Panc1 (cell line): Measurements from ENCODE around the gene ADAT3.

Experiments used
- POLR2AphosphoS5 ChIP-seq: IDR thresholded peaks from 2 replicates; pipeline ENCODE4 v1.6.1; 2012; ENCODE audit warnings: mild to moderate bottlenecking, low read depth, low read length, moderate library complexity
- SIN3A ChIP-seq: IDR thresholded peaks from 2 replicates; pipeline ENCODE4 v1.6.1; 2012; ENCODE audit warnings: low read depth, mild to moderate bottlenecking, low read length, moderate library complexity, borderline replicate concordance; ENCODE audit not compliant: insufficient read depth
- TCF7L2 ChIP-seq: IDR thresholded peaks from 2 replicates; pipeline ENCODE4 v1.6.1; 2011; ENCODE audit warnings: mild to moderate bottlenecking, low read depth, low read length, inconsistent platforms
- TF ChIP-seq, protein P1 (sequence below): fragments of 450-650 bp; IDR thresholded peaks from 2 replicates; pipeline ENCODE4 v1.5.1; 2017; ENCODE audit warnings: mild to moderate bottlenecking
- TF ChIP-seq, protein P2 (sequence below), 2 experiments: IDR thresholded peaks; 2 replicates each; pipeline ENCODE4 v1.6.1; 2011 to 2012; ENCODE audit warnings: low read depth in 2 of 2, control low read depth in 1 of 2, low read length in 1 of 2, mild to moderate bottlenecking in 1 of 2, moderate library complexity in 1 of 2; ENCODE audit not compliant: insufficient read depth in 1 of 2

DNA sequence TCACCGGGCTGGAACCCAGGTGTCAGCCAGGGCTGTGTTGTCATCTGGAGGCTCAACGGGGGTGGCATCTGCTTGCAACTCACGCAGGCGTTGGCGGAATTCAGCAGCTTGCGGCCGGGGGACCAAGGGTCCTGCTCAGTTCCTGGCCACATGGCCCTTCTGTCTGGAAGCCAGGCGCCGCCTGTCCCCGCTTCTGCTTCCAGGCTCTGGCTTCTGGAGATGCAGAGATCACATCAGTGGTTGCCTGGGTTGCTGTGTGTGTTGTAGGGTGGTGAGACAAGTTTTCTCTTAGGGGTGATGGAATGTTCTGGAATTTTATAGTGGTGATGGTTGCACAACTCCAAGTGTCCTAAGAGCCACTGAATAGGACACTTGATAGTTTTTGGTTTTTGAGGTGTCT, 5.0 kb downstream of the ADAT3 start:
- TF ChIP-seq, protein P1, sequence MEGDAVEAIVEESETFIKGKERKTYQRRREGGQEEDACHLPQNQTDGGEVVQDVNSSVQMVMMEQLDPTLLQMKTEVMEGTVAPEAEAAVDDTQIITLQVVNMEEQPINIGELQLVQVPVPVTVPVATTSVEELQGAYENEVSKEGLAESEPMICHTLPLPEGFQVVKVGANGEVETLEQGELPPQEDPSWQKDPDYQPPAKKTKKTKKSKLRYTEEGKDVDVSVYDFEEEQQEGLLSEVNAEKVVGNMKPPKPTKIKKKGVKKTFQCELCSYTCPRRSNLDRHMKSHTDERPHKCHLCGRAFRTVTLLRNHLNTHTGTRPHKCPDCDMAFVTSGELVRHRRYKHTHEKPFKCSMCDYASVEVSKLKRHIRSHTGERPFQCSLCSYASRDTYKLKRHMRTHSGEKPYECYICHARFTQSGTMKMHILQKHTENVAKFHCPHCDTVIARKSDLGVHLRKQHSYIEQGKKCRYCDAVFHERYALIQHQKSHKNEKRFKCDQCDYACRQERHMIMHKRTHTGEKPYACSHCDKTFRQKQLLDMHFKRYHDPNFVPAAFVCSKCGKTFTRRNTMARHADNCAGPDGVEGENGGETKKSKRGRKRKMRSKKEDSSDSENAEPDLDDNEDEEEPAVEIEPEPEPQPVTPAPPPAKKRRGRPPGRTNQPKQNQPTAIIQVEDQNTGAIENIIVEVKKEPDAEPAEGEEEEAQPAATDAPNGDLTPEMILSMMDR, result no peak
- TF ChIP-seq, protein P2, sequence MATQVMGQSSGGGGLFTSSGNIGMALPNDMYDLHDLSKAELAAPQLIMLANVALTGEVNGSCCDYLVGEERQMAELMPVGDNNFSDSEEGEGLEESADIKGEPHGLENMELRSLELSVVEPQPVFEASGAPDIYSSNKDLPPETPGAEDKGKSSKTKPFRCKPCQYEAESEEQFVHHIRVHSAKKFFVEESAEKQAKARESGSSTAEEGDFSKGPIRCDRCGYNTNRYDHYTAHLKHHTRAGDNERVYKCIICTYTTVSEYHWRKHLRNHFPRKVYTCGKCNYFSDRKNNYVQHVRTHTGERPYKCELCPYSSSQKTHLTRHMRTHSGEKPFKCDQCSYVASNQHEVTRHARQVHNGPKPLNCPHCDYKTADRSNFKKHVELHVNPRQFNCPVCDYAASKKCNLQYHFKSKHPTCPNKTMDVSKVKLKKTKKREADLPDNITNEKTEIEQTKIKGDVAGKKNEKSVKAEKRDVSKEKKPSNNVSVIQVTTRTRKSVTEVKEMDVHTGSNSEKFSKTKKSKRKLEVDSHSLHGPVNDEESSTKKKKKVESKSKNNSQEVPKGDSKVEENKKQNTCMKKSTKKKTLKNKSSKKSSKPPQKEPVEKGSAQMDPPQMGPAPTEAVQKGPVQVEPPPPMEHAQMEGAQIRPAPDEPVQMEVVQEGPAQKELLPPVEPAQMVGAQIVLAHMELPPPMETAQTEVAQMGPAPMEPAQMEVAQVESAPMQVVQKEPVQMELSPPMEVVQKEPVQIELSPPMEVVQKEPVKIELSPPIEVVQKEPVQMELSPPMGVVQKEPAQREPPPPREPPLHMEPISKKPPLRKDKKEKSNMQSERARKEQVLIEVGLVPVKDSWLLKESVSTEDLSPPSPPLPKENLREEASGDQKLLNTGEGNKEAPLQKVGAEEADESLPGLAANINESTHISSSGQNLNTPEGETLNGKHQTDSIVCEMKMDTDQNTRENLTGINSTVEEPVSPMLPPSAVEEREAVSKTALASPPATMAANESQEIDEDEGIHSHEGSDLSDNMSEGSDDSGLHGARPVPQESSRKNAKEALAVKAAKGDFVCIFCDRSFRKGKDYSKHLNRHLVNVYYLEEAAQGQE (IDR thresholded peaks at IDR 0.05; ENCODE audit: insufficient read depth in 1 of 2, low read depth in 2 of 2, low read length in 1 of 2), result no peak
- TF ChIP-seq TCF7L2 (no peak), SIN3A (no peak), POLR2AphosphoS5 (no peak)
